K562 (cell line): ENCODE measurements around the gene RAB14. TPM values are rescaled to one million over a fixed set of nuclear protein-coding genes. Genes with fewer than 3 reads are reported as not detected.

Experiments used
- ATAC-seq: fragments of 200-7000 bp; cut with Tn5 transposase; 3 replicates; pipeline ENCODE4 v1.9.1; 2020; ENCODE audit warnings: moderate library complexity
- BruUV-seq: library from RNA; stranded (reverse); fragments of 400-500 nt; replicated peaks from 2 replicates; lab custom pipeline; 2021; lab: Mats Ljungman, UMichigan
- CTCF ChIA-PET: fragments of 300-600 bp; formaldehyde crosslinking; extraction: SDS; loops from one replicate; lab custom pipeline; 2021; ENCODE audit warnings: low intra/inter-chr PET ratio; lab: Yijun Ruan, JAX
- POLR2A ChIA-PET: fragments of 300-600, 350-650 bp; sonication (Branson Sonifier 250); formaldehyde crosslinking; extraction: SDS; loops from one replicate; lab custom pipeline; 2021; ENCODE audit warnings: antibody characterized with exemption, inconsistent platforms; lab: Yijun Ruan, JAX
- DNase-seq, 4 experiments: peaks; one replicate each; pipeline versions ENCODE4 v3.0.0 to v3.0.0-alpha.2; 2011 to 2018; ENCODE audit warnings: low spot score in 3 of 4, mixed read lengths in 3 of 4; ENCODE audit errors: extremely low read depth in 1 of 4
- FAIRE-seq: peaks from 2 replicates; lab custom pipeline; 2011; peaks lifted over from hg19 to GRCh38; lab: Jason Lieb, UNC
- H2AFZ ChIP-seq: 2 replicates; pipeline ENCODE4 v1.6.0; 2011; ENCODE audit warnings: low read depth, low read length, control low read depth, inconsistent platforms
- H3K27ac ChIP-seq: fragments of 200-600 bp; 3 replicates; pipeline ENCODE4 v1.8.0; 2011; ENCODE audit warnings: low read depth, mild to moderate bottlenecking, control low read depth, inconsistent platforms, low read length, moderate library complexity, mixed read lengths; ENCODE audit errors: extremely low read depth
- H3K27me3 ChIP-seq, 2 experiments: fragments of 300-600 bp in 1 of 2; 2 replicates in 1 of 2; 3 replicates in 1 of 2; pipeline versions ENCODE4 v1.6.0 to v1.8.0; 2011; ENCODE audit warnings: inconsistent platforms in 2 of 2, low read length in 2 of 2, mild to moderate bottlenecking in 1 of 2, mixed read lengths in 1 of 2, moderate library complexity in 1 of 2; ENCODE audit not compliant: control insufficient read depth in 2 of 2, insufficient read depth in 2 of 2
- H3K36me3 ChIP-seq: fragments of 300-600 bp; 3 replicates; pipeline ENCODE4 v1.8.0; 2011; ENCODE audit warnings: mild to moderate bottlenecking, low read length, inconsistent platforms; ENCODE audit not compliant: control insufficient read depth, insufficient read depth
- H3K4me1 ChIP-seq, 2 experiments: fragments of 200-600 bp in 1 of 2; replicated peaks in 1 of 2; 2 replicates in 1 of 2; 3 replicates in 1 of 2; pipeline versions ENCODE4 v1.5.1 to v1.8.0; 2011; ENCODE audit warnings: inconsistent platforms in 2 of 2, low read length in 2 of 2, mild to moderate bottlenecking in 1 of 2, mixed read lengths in 1 of 2, moderate library complexity in 1 of 2; ENCODE audit not compliant: control insufficient read depth in 2 of 2, insufficient read depth in 2 of 2
- H3K4me2 ChIP-seq: 2 replicates; pipeline ENCODE4 v1.6.1; 2011; ENCODE audit warnings: low read length, control low read depth, inconsistent platforms, mixed read lengths; ENCODE audit not compliant: insufficient read depth
- H3K4me3 ChIP-seq: fragments of 200-600 bp; sonication (generic), shearing (Covaris generic); 2 replicates; pipeline ENCODE4 v1.5.1; 2016; ENCODE audit warnings: control low read depth, inconsistent platforms
- H3K79me2 ChIP-seq: fragments of 200-600 bp; 3 replicates; pipeline ENCODE4 v1.8.0; 2011; ENCODE audit warnings: low read length, inconsistent platforms; ENCODE audit not compliant: control insufficient read depth, insufficient read depth
- H3K9ac ChIP-seq, 2 experiments: 2 replicates each; pipeline versions ENCODE4 v1.6.0 to v1.6.1; 2011; ENCODE audit warnings: low read depth in 2 of 2, low read length in 2 of 2, control low read depth in 1 of 2, inconsistent platforms in 1 of 2, mild to moderate bottlenecking in 1 of 2, mixed read lengths in 1 of 2; ENCODE audit not compliant: insufficient read depth in 1 of 2
- H3K9me1 ChIP-seq: one replicate; pipeline ENCODE4 v1.6.0; 2011; ENCODE audit warnings: inconsistent platforms, mild to moderate bottlenecking, low read length, moderate library complexity; ENCODE audit not compliant: control insufficient read depth, insufficient read depth
- H3K9me3 ChIP-seq: replicated peaks from 2 replicates; pipeline ENCODE4 v1.5.1; 2011; ENCODE audit warnings: low read depth, low read length, inconsistent platforms; ENCODE audit not compliant: control insufficient read depth, insufficient read depth
- H4K20me1 ChIP-seq: replicated peaks from 2 replicates; pipeline ENCODE4 v1.6.1; 2011; ENCODE audit warnings: low read length, inconsistent platforms, mixed read lengths; ENCODE audit not compliant: control insufficient read depth, insufficient read depth
- ARNT ChIP-seq, 2 experiments: fragments of 450-650 bp; IDR thresholded peaks; 2 replicates each; pipeline ENCODE4 v1.6.1; 2016; ENCODE audit warnings: mild to moderate bottlenecking in 1 of 2
- BRCA1 ChIP-seq, 2 experiments: fragments of 450-650 bp in 1 of 2; sonication (generic) in 1 of 2; formaldehyde crosslinking in 1 of 2; IDR thresholded peaks; 2 replicates each; pipeline versions ENCODE4 v1.5.0 to v1.6.1; 2017 to 2020; ENCODE audit warnings: mild to moderate bottlenecking in 1 of 2, missing genetic modification reagents in 1 of 2
- BRD4 ChIP-seq: fragments of 200-600 bp; sonication (generic); IDR thresholded peaks from 2 replicates; pipeline ENCODE4 v1.6.1; 2017; ENCODE audit warnings: inconsistent platforms
- HDAC3 ChIP-seq: fragments of 450-650 bp; IDR thresholded peaks from 2 replicates; pipeline ENCODE4 v1.6.1; 2018; ENCODE audit warnings: borderline replicate concordance, mild to moderate bottlenecking, moderate library complexity; ENCODE audit not compliant: partially characterized antibody
- KDM1A ChIP-seq, 2 experiments: fragments of 450-650 bp; IDR thresholded peaks; 2 replicates each; pipeline ENCODE4 v1.6.1; 2016; ENCODE audit warnings: mild to moderate bottlenecking in 2 of 2
- LCOR ChIP-seq: sonication (generic); formaldehyde crosslinking; IDR thresholded peaks from 2 replicates; pipeline ENCODE4 v1.8.0; 2022; ENCODE audit warnings: mild to moderate bottlenecking, missing genetic modification reagents
- MECOM ChIP-seq: fragments of 250-450 bp; sonication (Bioruptor Pico); IDR thresholded peaks from 2 replicates; pipeline ENCODE4 v1.8.0; 2022; ENCODE audit warnings: inconsistent platforms
- MYBL2 ChIP-seq, 2 experiments: fragments of 450-650 bp in 1 of 2; sonication (generic) in 1 of 2; formaldehyde crosslinking in 1 of 2; IDR thresholded peaks; 2 replicates each; pipeline versions ENCODE4 v1.6.1 to v1.8.1; 2017 to 2022; ENCODE audit warnings: borderline replicate concordance in 1 of 2, inconsistent platforms in 1 of 2, low read depth in 1 of 2, mild to moderate bottlenecking in 1 of 2, missing genetic modification reagents in 1 of 2, moderate library complexity in 1 of 2
- NCOA6 ChIP-seq: fragments of 450-650 bp; IDR thresholded peaks from 2 replicates; pipeline ENCODE4 v1.6.1; 2017; ENCODE audit warnings: mild to moderate bottlenecking
- PHB ChIP-seq: fragments of 250-450 bp; sonication (Bioruptor Pico); IDR thresholded peaks from 2 replicates; pipeline ENCODE4 v1.5.0; 2021
- SIX5 ChIP-seq, 2 experiments: IDR thresholded peaks; 2 replicates each; pipeline ENCODE4 v1.6.1; 2011; ENCODE audit warnings: low read length in 2 of 2, borderline replicate concordance in 1 of 2, low read depth in 1 of 2, mild to moderate bottlenecking in 1 of 2, moderate library complexity in 1 of 2; ENCODE audit not compliant: insufficient read depth in 1 of 2
- SMARCA5 ChIP-seq: fragments of 450-650 bp; IDR thresholded peaks from 2 replicates; pipeline ENCODE4 v1.6.1; 2016
- SNRNP70 ChIP-seq: fragments of 200-400 bp; formaldehyde crosslinking; optimal IDR thresholded peaks from 2 replicates; pipeline ENCODE3; 2017; ENCODE audit warnings: low read depth, low read length
- ZNF197 ChIP-seq: fragments of 200-800 bp; sonication (Bioruptor generic); IDR thresholded peaks from 2 replicates; pipeline ENCODE4 v1.6.1; 2016; ENCODE audit warnings: low read depth, missing genetic modification characterization, missing compliant biosample characterization
- ZNF551 ChIP-seq: fragments of 250-450 bp; sonication (Bioruptor Pico); IDR thresholded peaks from 2 replicates; pipeline ENCODE4 v1.5.0; 2021; ENCODE audit warnings: mild to moderate bottlenecking, moderate library complexity
- WGBS: fragments of 100-300 bp; shearing (Covaris generic); methylation state at CpG from one replicate; pipeline ENCODE4 v1.1.6; 2016; ENCODE audit warnings: low coverage, mixed read lengths; ENCODE audit not compliant: insufficient coverage; ENCODE audit errors: missing lambda C conversion rate; 5-methylcytosine and 5-hydroxymethylcytosine counted together
- in situ Hi-C: fragments of 300-500 bp; cut with MboI; formaldehyde crosslinking; loops from 4 replicates; pipeline ENCODE4 v1.15.0; 2018; ENCODE audit warnings: inconsistent platforms, mixed read lengths
- intact Hi-C: fragments of 100-400 bp; cut with micrococcal nuclease; formaldehyde crosslinking; loops from 2 replicates; pipeline ENCODE4 v1.14.2; 2022
- polyA plus RNA-seq, 8 experiments: library from polyadenylated mRNA; depleted of rRNA in 4 of 8; stranded (reverse) in 5 of 8; unstranded in 3 of 8; fragments of >200 nt; fragmentation: Nextera tagmentation in 2 of 8; fragmentation: Illumina TruSeq in 1 of 8; extraction: Ambion mirVana in 2 of 8; extraction: Trizol in 1 of 8; gene quantifications; 2 replicates each; pipeline versions ENCODE4 v1.2.1 to v1.2.3, GENCODE V29; 2011 to 2014; ENCODE audit warnings: inconsistent platforms in 1 of 8, missing spikeins in 1 of 8
- total RNA-seq, 7 experiments: library from RNA; depleted of rRNA in 6 of 7; stranded (reverse); fragments of >200 nt in 6 of 7; fragmentation: Illumina TruSeq in 2 of 7; extraction: Trizol in 2 of 7; gene quantifications; 2 replicates each; pipeline versions ENCODE4 v1.2.1 to v1.2.3, GENCODE V29; 2011 to 2021; ENCODE audit warnings: low replicate concordance in 1 of 7
- TF ChIP-seq, protein P1 (sequence below): sonication (generic); formaldehyde crosslinking; IDR thresholded peaks from 2 replicates; pipeline ENCODE4 v1.8.0; 2023; ENCODE audit warnings: mild to moderate bottlenecking, missing genetic modification reagents
- TF ChIP-seq, protein P2 (sequence below): sonication (generic); formaldehyde crosslinking; IDR thresholded peaks from 2 replicates; pipeline ENCODE4 v1.5.0; 2020; ENCODE audit warnings: missing genetic modification reagents

Gene RAB14
- total and polyA plus RNA-seq, 9 of the 15 experiments (the other 6 are each of a cell fraction or from before 2014, with no cell fraction given): 10.3 to 41.8 (median 20.9) TPM

DNA sequence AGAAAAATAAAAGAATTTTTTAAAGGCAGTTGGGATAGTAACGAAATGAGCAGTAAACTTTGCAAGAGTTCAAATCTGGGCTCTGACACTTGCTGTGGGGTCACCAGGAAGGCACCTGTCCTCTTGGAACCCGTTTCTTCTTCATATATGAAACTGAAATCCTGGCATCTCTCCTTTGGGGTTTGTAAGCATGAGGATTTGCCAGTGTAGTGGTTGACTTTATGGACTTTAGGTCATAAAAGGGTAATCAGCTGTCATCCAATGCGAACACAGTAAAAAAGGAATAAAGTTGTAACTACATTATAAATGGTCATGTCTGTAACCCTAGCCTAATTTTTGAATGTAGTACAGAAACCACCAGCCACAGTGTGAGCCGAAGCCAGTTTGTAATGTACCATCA lies 1.3 kb downstream of the RAB14 start (continued):
- TF ChIP-seq, protein P1, sequence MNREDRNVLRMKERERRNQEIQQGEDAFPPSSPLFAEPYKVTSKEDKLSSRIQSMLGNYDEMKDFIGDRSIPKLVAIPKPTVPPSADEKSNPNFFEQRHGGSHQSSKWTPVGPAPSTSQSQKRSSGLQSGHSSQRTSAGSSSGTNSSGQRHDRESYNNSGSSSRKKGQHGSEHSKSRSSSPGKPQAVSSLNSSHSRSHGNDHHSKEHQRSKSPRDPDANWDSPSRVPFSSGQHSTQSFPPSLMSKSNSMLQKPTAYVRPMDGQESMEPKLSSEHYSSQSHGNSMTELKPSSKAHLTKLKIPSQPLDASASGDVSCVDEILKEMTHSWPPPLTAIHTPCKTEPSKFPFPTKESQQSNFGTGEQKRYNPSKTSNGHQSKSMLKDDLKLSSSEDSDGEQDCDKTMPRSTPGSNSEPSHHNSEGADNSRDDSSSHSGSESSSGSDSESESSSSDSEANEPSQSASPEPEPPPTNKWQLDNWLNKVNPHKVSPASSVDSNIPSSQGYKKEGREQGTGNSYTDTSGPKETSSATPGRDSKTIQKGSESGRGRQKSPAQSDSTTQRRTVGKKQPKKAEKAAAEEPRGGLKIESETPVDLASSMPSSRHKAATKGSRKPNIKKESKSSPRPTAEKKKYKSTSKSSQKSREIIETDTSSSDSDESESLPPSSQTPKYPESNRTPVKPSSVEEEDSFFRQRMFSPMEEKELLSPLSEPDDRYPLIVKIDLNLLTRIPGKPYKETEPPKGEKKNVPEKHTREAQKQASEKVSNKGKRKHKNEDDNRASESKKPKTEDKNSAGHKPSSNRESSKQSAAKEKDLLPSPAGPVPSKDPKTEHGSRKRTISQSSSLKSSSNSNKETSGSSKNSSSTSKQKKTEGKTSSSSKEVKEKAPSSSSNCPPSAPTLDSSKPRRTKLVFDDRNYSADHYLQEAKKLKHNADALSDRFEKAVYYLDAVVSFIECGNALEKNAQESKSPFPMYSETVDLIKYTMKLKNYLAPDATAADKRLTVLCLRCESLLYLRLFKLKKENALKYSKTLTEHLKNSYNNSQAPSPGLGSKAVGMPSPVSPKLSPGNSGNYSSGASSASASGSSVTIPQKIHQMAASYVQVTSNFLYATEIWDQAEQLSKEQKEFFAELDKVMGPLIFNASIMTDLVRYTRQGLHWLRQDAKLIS (CRISPR knock-in tag): no peak

DNA sequence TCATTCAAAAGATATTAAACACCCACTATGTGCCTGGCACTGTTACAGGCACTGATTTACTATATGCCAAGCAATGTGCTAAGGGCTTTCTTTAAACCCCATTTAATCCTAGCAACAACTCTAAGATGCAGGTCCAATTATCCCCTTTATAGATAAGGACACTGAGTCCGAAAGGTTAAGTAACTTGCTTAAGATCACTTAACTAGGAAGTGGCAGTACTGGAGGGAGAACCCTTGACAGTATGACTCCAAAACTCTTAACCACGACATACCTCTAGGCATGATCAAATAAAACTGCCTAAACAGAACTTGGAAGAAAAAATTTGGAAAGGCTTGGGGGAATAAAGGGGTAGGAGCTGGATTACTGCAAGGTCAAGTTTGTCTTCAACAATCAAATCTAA lies 1.7 kb downstream of the RAB14 start:
- FAIRE-seq (no peak), DNase-seq (peak in 1 of 4 experiments; percentile 40), ATAC-seq (peak; percentile 3; the same call in 1 of the 3 replicates)
- ChIA-PET CTCF (no interaction called here), POLR2A (interaction anchor here (0.7 to 2.6 kb wide), 6 partner anchors 9 to 194 kb away, joined by 3 to 10 read pairs (median 4); no protein-coding TSS in a partner anchor)
- H4K20me1 ChIP-seq: peaks cover 19% of the 10 kb centered on the region
- no peaks in the 10 kb centered on the region for H3K36me3 ChIP-seq
- peak overlapping the region; percentile 86 for H3K4me2 ChIP-seq
- no peaks in the 10 kb centered on the region for H3K9me3 ChIP-seq
- no peaks in the 10 kb centered on the region for H3K27me3 ChIP-seq
- in situ Hi-C loops: no loop called here
- intact Hi-C loops: loop anchor here (5.0 to 10.0 kb wide), 2 partner anchors 215 to 443 kb away; no protein-coding TSS in a partner anchor
- peaks cover 73% of the 10 kb centered on the region for H3K79me2 ChIP-seq
- peaks cover 14 to 18% of the 10 kb centered on the region in 2 experiments; a peak in 3 of 5 replicates for H3K4me1 ChIP-seq
- peak overlapping the region; percentile 87 for H3K4me3 ChIP-seq
- H2AFZ ChIP-seq: no peak overlapping the region
- WGBS: 8% methylated on average over 2 of the region's 2 CpGs
- H3K9me1 ChIP-seq: no peaks in the 10 kb centered on the region
- peak overlapping the region; percentile 37; the same call in 2 of the 3 replicates for H3K27ac ChIP-seq
- BruUV-seq: no TSS peak
- H3K9ac ChIP-seq: peak overlapping the region in 1 of 2 experiments; percentile 69; a peak in 2 of 4 replicates
- TF ChIP-seq SIX5 (IDR thresholded peaks at IDR 0.05; ENCODE audit: borderline replicate concordance in 1 of 2, insufficient read depth in 1 of 2, low read depth in 1 of 2, low read length in 2 of 2) (no peak), BRCA1 (IDR thresholded peaks at IDR 0.05) (no peak), BRCA1 (CRISPR knock-in tag; IDR thresholded peaks at IDR 0.05) (no peak), KDM1A (IDR thresholded peaks at IDR 0.05) (peak in 1 of 2 experiments; percentile 11; a peak in 1 of 4 replicates), ZNF551 (CRISPR knock-in tag) (no peak), SMARCA5 (no peak), HDAC3 (no peak), PHB (no peak), ZNF197 (CRISPR knock-in tag) (no peak), NCOA6 (no peak), SNRNP70 (no peak), LCOR (no peak), MECOM (CRISPR knock-in tag) (no peak), BRD4 (no peak), MYBL2 (IDR thresholded peaks at IDR 0.05; ENCODE audit: low read depth) (no peak), MYBL2 (CRISPR knock-in tag; IDR thresholded peaks at IDR 0.05; ENCODE audit: borderline replicate concordance) (no peak), ARNT (IDR thresholded peaks at IDR 0.05) (0 out of 4 replicates have a peak, but pooled peaks of 1 of the 2 experiments have one; percentile 11)
- TF ChIP-seq, protein P2, sequence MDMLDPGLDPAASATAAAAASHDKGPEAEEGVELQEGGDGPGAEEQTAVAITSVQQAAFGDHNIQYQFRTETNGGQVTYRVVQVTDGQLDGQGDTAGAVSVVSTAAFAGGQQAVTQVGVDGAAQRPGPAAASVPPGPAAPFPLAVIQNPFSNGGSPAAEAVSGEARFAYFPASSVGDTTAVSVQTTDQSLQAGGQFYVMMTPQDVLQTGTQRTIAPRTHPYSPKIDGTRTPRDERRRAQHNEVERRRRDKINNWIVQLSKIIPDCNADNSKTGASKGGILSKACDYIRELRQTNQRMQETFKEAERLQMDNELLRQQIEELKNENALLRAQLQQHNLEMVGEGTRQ (CRISPR knock-in tag): no peak
